ENCODE results near the gene DPP8. TPM values are rescaled to one million over a fixed set of nuclear protein-coding genes. Genes with fewer than 3 reads are reported as not detected.
"Not testable (repeated sequence)": the region's sequence is repeated elsewhere in the genome, so short reads cannot be mapped to it uniquely, and the experiment has no call there.

Gene DPP8
- total RNA-seq, 2 experiments from 2014 or later = 48.7 to 52.2 TPM

DNA sequence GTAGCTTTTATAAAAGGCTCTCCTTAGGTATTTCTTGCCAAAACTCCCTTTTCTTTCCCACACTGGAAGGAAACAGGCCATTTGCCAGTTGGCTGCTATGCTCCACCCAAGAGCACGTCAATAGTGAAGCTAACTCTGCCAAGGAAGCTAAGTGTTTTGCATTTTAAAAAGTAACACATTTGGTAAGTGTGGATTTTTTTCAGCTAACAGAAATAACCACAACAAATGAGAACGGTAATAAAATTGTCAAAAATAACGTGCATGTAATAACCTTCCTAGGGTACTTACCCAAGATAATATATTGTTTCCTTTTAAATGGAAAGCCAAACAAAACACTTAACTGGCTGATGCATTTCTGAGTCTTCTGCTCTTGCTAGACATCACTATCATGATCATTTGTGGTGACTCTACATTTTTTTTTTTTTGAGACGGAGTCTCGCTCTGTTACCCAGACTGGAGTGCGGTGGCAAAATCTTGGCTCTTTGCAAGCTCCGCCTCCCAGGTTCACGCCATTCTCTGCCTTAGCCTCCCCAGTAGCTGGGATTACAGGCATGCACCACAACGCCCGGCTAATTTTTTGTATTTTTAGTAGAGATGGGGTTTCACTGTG lies 4.6 kb downstream of the DPP8 start:
- H3K27me3 Mint-ChIP-seq = no peaks in the 10 kb centered on the region
- H3K4me3 Mint-ChIP-seq = no peak overlapping the region
- H3K4me1 Mint-ChIP-seq = peaks cover 18% of the 10 kb centered on the region
- DNase-seq (no peak), ATAC-seq (ENCODE audit: low read depth) (no peak)
- H3K9me3 Mint-ChIP-seq = no peaks in the 10 kb centered on the region
- POLR2A ChIA-PET = interaction anchor here (2.0 kb wide), 1 partner anchor 17 kb away, joined by 8 read pairs; the partner anchor contains the start of gene HACD3
- no peak overlapping the region for H3K27ac Mint-ChIP-seq
- H3K36me3 Mint-ChIP-seq = peaks cover 24% of the 10 kb centered on the region

DNA sequence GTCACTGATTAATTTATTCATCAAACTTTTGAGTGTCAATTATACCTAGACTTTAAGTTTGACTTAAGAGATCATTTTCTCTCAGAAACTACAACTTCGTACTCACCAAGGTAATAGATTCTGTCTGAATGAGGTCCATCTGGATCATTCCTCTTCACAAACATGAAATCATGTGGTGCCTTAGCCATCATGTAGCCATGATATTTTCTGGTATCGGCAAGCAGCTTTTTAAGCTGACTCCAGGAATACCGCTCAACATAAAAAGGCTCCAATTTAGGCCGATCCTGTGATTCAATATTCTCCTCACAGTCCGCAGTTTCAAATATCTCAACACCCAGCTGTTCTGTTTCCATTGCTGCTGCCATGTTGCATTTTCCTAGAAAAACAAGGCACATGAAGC lies 5.3 kb downstream of the DPP8 start:
- peaks cover 25% of the 10 kb centered on the region for H3K36me3 Mint-ChIP-seq
- ATAC-seq (ENCODE audit: low read depth) = no peak
- H3K9me3 Mint-ChIP-seq = no peaks in the 10 kb centered on the region
- H3K4me3 Mint-ChIP-seq = no peak overlapping the region
- H3K27me3 Mint-ChIP-seq = no peaks in the 10 kb centered on the region
- POLR2A ChIA-PET = interaction anchor here (2.0 kb wide), 1 partner anchor 18 kb away, joined by 8 read pairs; the partner anchor contains the start of gene HACD3
- no peak for DNase-seq
- H3K4me1 Mint-ChIP-seq = peaks cover 15% of the 10 kb centered on the region
- no peak overlapping the region for H3K27ac Mint-ChIP-seq

DNA sequence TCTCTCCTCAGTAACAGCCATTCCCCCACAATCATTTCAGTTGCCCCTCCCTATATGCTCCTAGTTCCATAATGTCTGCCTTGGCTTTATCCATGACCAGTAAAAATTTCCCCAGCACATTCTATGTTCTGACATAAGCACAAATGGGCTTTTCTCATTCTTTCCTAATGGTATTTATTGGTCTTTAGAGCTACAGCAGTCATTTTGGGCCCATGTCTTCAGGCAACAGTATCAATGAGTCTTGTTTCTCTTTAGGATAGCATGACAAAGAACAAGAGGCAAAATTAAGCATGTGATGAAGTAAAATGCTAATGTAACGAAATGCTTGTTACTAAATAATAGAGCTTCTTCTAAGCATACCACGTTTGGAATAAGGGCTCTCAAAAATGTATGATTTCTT lies 8.2 kb downstream of the DPP8 start:
- Mint-ChIP-seq H3K9me3 (no peaks in the 10 kb centered on the region), H3K27ac (no peak overlapping the region), H3K27me3 (no peaks in the 10 kb centered on the region), H3K36me3 (peaks cover 32% of the 10 kb centered on the region), H3K4me3 (no peak overlapping the region), H3K4me1 (peaks cover 7% of the 10 kb centered on the region)
- POLR2A ChIA-PET = interaction anchor here (0.5 kb wide), 1 partner anchor 248 kb away, joined by 4 read pairs; no protein-coding TSS in a partner anchor
- no peak for ATAC-seq (ENCODE audit: low read depth)
- DNase-seq = no peak

DNA sequence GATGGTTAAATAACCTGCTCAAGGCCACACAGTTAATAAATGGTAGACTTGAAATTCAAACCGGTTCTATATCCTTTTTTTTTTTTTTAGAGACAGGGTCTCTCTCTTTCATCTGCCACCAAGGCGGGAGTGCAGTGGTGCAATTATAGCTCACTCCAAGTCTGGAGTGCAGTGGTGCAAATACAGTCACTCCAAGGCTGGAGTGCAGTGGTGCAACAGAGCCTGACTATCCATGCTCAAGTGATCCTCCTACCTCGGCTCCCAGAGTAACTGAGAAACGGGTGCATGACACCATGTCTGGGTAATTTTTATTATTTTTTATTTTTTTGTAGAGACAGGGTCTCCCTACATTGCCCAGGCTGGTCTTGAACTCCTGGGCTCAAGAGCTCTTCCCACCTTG lies 23.4 kb downstream of the DPP8 start:
- POLR2A ChIA-PET = no interaction called here
- ATAC-seq (ENCODE audit: low read depth) (no peak), DNase-seq (no peak)
- peaks cover 24% of the 10 kb centered on the region for H3K36me3 Mint-ChIP-seq
- no peak overlapping the region for H3K4me3 Mint-ChIP-seq
- no peaks in the 10 kb centered on the region for H3K9me3 Mint-ChIP-seq
- no peaks in the 10 kb centered on the region for H3K27me3 Mint-ChIP-seq
- H3K4me1 Mint-ChIP-seq = peaks cover 2% of the 10 kb centered on the region
- no peak overlapping the region for H3K27ac Mint-ChIP-seq

DNA sequence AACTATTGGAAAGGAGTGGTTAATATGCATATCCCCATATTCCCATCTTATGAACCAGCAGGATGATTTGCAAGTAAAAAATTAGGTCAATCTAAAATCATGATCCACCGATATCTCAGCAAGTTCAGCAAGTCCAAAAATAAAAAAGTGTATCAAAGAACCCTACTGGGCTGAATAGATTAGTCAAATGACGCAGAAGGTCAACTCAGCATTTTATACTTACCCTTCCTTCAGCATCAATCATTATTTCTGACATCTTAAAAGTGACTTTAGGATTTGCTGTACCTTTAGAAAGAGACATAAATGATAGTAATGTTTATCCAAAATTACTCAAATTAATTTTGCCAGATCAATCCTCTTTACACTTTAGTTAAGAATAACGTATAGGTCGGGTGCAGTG lies 32.6 kb downstream of the DPP8 start:
- Mint-ChIP-seq H3K9me3 (no peaks in the 10 kb centered on the region), H3K36me3 (peaks cover 24% of the 10 kb centered on the region), H3K4me3 (no peak overlapping the region), H3K27ac (no peak overlapping the region), H3K27me3 (no peaks in the 10 kb centered on the region), H3K4me1 (no peaks in the 10 kb centered on the region)
- no peak for DNase-seq
- POLR2A ChIA-PET = no interaction called here
- ATAC-seq (ENCODE audit: low read depth) = no peak

DNA sequence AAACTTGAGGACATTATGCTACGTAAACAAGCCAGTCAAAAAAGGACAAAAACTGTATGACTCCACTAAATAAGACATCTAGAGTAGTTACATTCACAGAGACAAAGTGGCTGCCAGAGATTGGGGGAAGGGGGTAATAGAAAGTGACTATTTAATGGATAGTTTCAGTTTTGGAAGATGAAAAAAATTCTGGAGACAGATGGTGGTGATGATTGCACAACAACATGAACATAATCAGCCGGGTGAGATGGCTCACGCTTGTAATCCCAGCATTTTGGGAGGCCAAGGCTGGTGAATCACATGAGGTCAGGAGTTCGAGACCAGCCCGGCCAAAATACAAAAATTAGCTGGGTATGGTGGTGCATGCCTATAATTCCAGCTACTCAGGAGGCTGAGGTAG lies 40.6 kb downstream of the DPP8 start:
- POLR2A ChIA-PET = no interaction called here
- Mint-ChIP-seq H3K9me3 (no peaks in the 10 kb centered on the region), H3K4me3 (no peak overlapping the region), H3K27me3 (no peaks in the 10 kb centered on the region), H3K27ac (no peak overlapping the region), H3K36me3 (peaks cover 21% of the 10 kb centered on the region), H3K4me1 (peaks cover 4% of the 10 kb centered on the region)
- ATAC-seq (ENCODE audit: low read depth) (no peak), DNase-seq (no peak)

DNA sequence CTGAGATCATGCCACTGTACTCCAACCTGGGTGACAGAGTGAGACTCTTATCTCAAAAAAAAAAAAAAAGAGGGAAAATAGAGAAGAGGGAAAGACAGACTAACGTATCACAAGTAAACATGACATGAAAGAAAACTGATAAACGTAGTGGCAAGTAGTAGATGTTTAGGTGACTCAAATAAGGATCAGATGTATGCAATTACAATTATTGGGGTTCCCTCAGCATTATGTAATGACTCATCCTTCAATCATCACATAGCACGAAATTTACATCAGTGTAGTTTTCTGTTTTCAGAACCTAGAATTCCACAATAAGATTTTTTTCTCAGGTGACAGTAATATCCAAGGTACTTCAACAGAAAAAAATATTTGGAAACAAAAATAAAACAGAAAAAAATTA lies 46.6 kb downstream of the DPP8 start:
- DNase-seq (no peak), ATAC-seq (ENCODE audit: low read depth) (no peak)
- Mint-ChIP-seq H3K9me3 (no peaks in the 10 kb centered on the region), H3K27me3 (no peaks in the 10 kb centered on the region), H3K4me1 (peaks cover 2% of the 10 kb centered on the region), H3K27ac (no peak overlapping the region), H3K36me3 (peaks cover 26% of the 10 kb centered on the region), H3K4me3 (no peak overlapping the region)
- POLR2A ChIA-PET = no interaction called here

DNA sequence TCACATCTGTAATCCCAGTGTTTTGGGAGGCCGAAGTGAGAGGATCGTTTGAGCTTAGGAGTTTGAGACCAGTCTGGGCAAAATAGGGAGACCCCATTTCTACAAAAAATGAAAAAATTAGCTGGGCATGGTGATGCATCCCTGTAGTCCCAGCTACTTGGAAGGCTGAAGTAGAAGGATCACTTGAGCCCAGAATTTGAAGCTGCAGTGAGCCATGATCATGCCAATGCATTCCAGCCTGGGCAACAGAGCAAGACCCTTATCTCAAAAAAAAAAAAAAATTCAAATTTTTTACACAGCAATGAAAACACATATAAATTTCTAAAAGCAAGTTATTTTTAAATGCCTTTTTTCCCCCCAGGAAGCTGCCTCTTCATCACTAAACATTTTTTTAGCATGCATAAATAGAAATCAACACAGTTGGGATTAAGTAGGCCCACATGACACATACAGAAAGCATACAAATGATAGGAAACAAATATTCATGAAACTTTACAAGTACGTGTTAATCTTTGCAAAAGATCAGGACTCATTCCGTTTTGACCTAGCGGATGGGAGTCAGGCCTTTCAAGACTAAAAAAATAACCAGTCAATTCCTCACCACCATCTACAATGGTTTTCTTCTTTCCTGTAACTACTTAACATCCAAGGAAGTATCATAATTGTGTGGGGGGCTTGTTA lies 49.1 kb downstream of the DPP8 start:
- Mint-ChIP-seq H3K4me1 (peaks cover 2% of the 10 kb centered on the region), H3K27me3 (no peaks in the 10 kb centered on the region), H3K36me3 (peaks cover 26% of the 10 kb centered on the region), H3K9me3 (no peaks in the 10 kb centered on the region), H3K4me3 (no peak overlapping the region), H3K27ac (no peak overlapping the region)
- POLR2A ChIA-PET = no interaction called here
- no peak for ATAC-seq (ENCODE audit: low read depth)
- DNase-seq = no peak

DNA sequence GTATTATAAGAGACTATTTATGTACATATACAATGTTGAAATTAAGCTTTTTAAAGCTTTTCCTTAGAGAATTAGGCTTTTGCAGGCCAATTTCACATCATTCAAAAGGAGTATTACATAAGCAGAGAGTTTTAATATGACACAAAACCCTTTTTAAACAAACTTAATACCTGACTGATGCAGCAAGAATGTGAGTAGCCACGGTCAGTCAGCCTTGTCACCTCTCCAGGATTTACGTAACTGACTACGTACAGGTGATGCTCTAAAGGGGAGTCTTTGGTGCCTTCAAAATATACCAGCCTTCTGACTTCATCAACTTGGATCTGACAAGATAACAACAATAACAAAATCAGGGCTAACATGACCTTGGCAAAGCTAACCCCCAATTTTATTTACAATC lies 50.6 kb downstream of the DPP8 start:
- H3K27ac Mint-ChIP-seq = no peak overlapping the region
- POLR2A ChIA-PET = no interaction called here
- no peak for ATAC-seq (ENCODE audit: low read depth)

DNA sequence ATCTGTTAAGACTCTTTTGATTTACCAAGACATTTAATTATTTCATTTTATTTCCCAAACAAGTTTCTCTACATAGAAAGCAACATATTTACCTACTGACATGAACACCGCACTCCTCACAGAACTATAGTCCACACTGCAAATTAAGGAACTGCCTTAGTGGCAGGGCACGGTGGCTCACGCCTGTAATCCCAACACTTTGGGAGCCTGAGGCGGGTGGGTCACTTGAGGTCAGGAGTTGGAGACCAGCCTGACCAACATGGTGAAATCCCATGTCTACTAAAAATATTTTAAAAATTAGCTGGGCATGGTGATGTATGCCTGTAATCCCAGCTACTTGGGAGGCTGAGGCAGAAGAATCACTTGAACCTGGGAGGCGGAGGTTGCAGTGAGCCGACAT lies 54.4 kb downstream of the DPP8 start:
- POLR2A ChIA-PET = not testable (repeated sequence)

More for the DNA sequence above, 50.6 kb downstream of the DPP8 start:
- no peak for DNase-seq
- Mint-ChIP-seq H3K36me3 (peaks cover 21% of the 10 kb centered on the region), H3K4me1 (peaks cover under 1% of the 10 kb centered on the region), H3K4me3 (no peak overlapping the region), H3K27me3 (no peaks in the 10 kb centered on the region), H3K9me3 (no peaks in the 10 kb centered on the region)

DNA sequence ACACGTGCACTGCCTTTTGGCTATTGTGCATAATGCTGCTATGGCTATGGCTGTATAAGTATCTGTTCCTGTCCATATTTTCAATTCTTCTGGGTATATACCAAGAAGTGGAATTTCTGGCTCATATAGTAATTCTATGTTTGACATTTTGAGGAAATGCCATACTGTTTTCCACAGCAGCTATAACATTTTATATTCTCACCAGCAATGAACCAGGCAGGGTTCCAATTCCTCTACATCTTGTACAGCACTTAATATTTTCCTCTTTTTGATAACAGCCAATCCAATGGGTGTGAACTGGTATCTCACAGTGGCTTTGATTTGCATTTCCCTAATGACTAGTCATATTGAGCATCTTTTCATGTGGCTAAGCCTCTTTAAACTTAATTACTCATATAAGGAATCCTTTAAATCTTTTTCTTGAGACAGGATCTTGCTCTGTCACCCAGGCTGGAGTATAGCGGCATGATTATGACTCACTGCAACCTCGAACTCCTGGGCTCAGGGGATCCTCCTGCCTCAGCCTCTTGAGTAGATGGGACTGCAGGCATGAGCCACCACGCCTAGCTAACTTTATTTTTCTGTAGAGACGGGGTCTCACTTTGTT lies 56.6 kb downstream of the DPP8 start:
- Mint-ChIP-seq H3K27ac (no peak overlapping the region), H3K4me3 (no peak overlapping the region), H3K36me3 (peaks cover 26% of the 10 kb centered on the region), H3K9me3 (no peaks in the 10 kb centered on the region), H3K27me3 (no peaks in the 10 kb centered on the region), H3K4me1 (peaks cover 7% of the 10 kb centered on the region)
- POLR2A ChIA-PET = no interaction called here
- ATAC-seq (ENCODE audit: low read depth) (peak; percentile 68), DNase-seq (no peak)

More for the DNA sequence above, 54.4 kb downstream of the DPP8 start:
- not testable (repeated sequence) for H3K4me3 Mint-ChIP-seq; H3K9me3 Mint-ChIP-seq; ATAC-seq (ENCODE audit: low read depth); DNase-seq; H3K4me1 Mint-ChIP-seq; H3K27me3 Mint-ChIP-seq; H3K27ac Mint-ChIP-seq
- peaks cover 20% of the 10 kb centered on the region for H3K36me3 Mint-ChIP-seq

DNA sequence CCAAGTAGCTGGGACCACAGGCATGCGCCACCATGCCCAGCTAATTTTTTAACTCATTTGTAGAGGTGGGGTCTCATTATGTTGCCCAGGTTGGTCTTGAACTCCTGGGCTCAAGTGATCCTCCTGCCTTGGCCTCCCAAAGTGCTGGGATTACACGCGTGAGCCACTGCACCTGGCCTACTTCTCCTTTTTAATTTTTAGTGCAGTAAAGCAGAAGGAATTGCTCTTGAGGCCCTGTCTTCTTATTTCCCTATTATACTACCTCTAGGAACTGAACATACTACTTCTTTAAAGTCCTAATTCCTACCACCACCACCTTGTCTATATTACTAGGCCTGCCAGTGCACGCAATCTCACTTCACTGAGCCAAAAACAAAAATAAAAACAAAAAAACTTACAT lies 62.2 kb downstream of the DPP8 start:
- POLR2A ChIA-PET = interaction anchor here (0.8 kb wide), 1 partner anchor 34 kb away, joined by 3 read pairs; no protein-coding TSS in a partner anchor
- H3K27me3 Mint-ChIP-seq; H3K4me1 Mint-ChIP-seq; H3K4me3 Mint-ChIP-seq; DNase-seq; ATAC-seq (ENCODE audit: low read depth); H3K9me3 Mint-ChIP-seq; H3K27ac Mint-ChIP-seq: not testable (repeated sequence)
- peaks cover 22% of the 10 kb centered on the region for H3K36me3 Mint-ChIP-seq

DNA sequence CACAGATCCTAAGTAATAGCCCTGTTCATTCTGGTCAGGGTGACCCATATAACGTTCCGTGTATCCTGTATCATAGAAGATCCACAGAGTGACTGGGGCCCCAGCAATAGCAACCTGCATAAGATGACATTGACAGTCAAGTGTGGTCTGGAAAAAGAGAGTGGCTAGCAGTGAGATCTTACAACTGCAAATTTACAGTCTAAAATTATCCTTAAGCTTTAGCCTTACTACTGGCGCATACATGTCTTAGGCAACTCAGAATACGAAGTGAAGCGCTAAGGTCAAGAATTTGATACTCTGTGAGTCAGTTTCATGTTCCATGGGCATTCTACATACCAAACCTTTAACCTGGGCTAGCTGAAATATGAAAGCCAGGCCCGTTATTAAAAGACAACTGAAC lies 65.5 kb downstream of the DPP8 start:
- POLR2A ChIA-PET = interaction anchor here (0.6 to 0.9 kb wide), 2 partner anchors 29 to 38 kb away, joined by 3 read pairs; no protein-coding TSS in a partner anchor
- DNase-seq = no peak
- Mint-ChIP-seq H3K27ac (no peak overlapping the region), H3K27me3 (no peaks in the 10 kb centered on the region), H3K4me1 (peaks cover 2% of the 10 kb centered on the region), H3K9me3 (no peaks in the 10 kb centered on the region), H3K4me3 (no peak overlapping the region), H3K36me3 (peaks cover 17% of the 10 kb centered on the region)
- ATAC-seq (ENCODE audit: low read depth) = no peak

DNA sequence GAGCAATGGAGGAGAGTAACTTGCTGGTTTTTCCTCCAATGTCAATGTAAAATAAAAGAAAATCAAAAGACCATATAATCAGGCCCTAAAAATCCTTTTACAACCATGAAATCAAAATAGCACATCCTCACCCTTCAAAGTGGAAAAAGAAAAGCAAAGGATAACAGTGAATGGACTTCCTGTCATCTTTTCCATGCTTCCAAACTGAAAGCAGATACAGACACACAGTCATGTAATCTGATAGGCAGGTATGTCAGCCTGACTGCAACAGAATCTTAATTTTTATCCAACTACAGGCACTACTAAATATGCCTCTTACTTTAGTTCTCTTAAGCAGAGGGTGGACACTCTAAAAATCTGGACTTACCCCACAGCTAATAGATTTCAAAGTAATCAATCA lies 66.9 kb downstream of the DPP8 start:
- POLR2A ChIA-PET = no interaction called here
- ATAC-seq (ENCODE audit: low read depth) (no peak), DNase-seq (no peak)
- Mint-ChIP-seq H3K27me3 (no peaks in the 10 kb centered on the region), H3K9me3 (no peaks in the 10 kb centered on the region), H3K4me1 (no peaks in the 10 kb centered on the region), H3K27ac (peak overlapping the region; percentile 43), H3K36me3 (peaks cover 13% of the 10 kb centered on the region), H3K4me3 (no peak overlapping the region)

All from activated naive CD8-positive, alpha-beta T cell treated with anti-CD3 and anti-CD28 coated beads, Interleukin-2, amount 10 ng/mL, durations not matched to agents 7 days and 5 days (primary cell).